HepG2 (cell line): ENCODE results near the gene MRPL34. TPM values are rescaled to one million over a fixed set of nuclear protein-coding genes. Genes with fewer than 3 reads are reported as not detected.
A peak's percentile ranks its signal among the peaks of the same experiment; 100 is the strongest.

ENCODE experiments used
- ATF3 ChIP-seq: sonication (generic); formaldehyde crosslinking; IDR thresholded peaks from 2 replicates; pipeline ENCODE4 v1.4.0; 2020; ENCODE audit warnings: missing genetic modification reagents
- IKZF4 ChIP-seq: sonication (generic); formaldehyde crosslinking; IDR thresholded peaks from 2 replicates; pipeline ENCODE4 v1.5.1; 2020; ENCODE audit warnings: borderline replicate concordance, mild to moderate bottlenecking, low read depth, missing genetic modification reagents; ENCODE audit errors: not compliant biosample characterization
- MBD4 ChIP-seq: IDR thresholded peaks from 2 replicates; pipeline ENCODE4 v1.6.1; 2012; ENCODE audit warnings: low read length, inconsistent platforms, borderline replicate concordance
- MTA3 ChIP-seq: sonication (generic); formaldehyde crosslinking; IDR thresholded peaks from 2 replicates; pipeline ENCODE4 v1.4.0; 2020; ENCODE audit warnings: missing genetic modification reagents
- NFKBIZ ChIP-seq: IDR thresholded peaks from 2 replicates; pipeline ENCODE4 v1.6.1; 2018; ENCODE audit warnings: missing genetic modification reagents, missing compliant biosample characterization
- RARA ChIP-seq: IDR thresholded peaks from 2 replicates; pipeline ENCODE4 v1.6.1; 2016; ENCODE audit warnings: missing genetic modification reagents, missing compliant biosample characterization
- TAF1 ChIP-seq: sonication (generic); formaldehyde crosslinking; IDR thresholded peaks from 2 replicates; pipeline ENCODE4 v1.4.0; 2020; ENCODE audit warnings: missing genetic modification reagents
- U2AF1 ChIP-seq: fragments of 200-400 bp; formaldehyde crosslinking; optimal IDR thresholded peaks from 2 replicates; pipeline ENCODE3; 2017; ENCODE audit warnings: mild to moderate bottlenecking, low read depth, low read length
- UBTF ChIP-seq: sonication (generic); formaldehyde crosslinking; IDR thresholded peaks from 2 replicates; pipeline ENCODE4 v1.4.0; 2020; ENCODE audit warnings: mild to moderate bottlenecking, missing genetic modification reagents
- ZBTB7A ChIP-seq: sonication (generic); formaldehyde crosslinking; IDR thresholded peaks from 2 replicates; pipeline ENCODE4 v1.8.0; 2022; ENCODE audit warnings: mild to moderate bottlenecking, missing genetic modification reagents
- ZBTB7B ChIP-seq: sonication (generic); formaldehyde crosslinking; IDR thresholded peaks from 2 replicates; pipeline ENCODE4 v1.4.0; 2020; ENCODE audit warnings: missing genetic modification reagents
- ZNF260 ChIP-seq: sonication (generic); formaldehyde crosslinking; IDR thresholded peaks from 2 replicates; pipeline ENCODE4 v1.4.0; 2020; ENCODE audit warnings: missing genetic modification reagents, low read depth, mild to moderate bottlenecking, borderline replicate concordance
- ZNF567 ChIP-seq: sonication (generic); formaldehyde crosslinking; IDR thresholded peaks from 2 replicates; pipeline ENCODE4 v1.8.1; 2023; ENCODE audit warnings: mild to moderate bottlenecking, missing genetic modification reagents, borderline replicate concordance
- ZNF605 ChIP-seq: sonication (generic); formaldehyde crosslinking; IDR thresholded peaks from 2 replicates; pipeline ENCODE4 v1.8.0; 2022; ENCODE audit warnings: mild to moderate bottlenecking, missing genetic modification reagents
- ZNF629 ChIP-seq: sonication (generic); formaldehyde crosslinking; conservative IDR thresholded peaks from 2 replicates; pipeline ENCODE4 v1.5.0; 2020; ENCODE audit warnings: missing genetic modification reagents
- ZNF720 ChIP-seq: sonication (generic); formaldehyde crosslinking; IDR thresholded peaks from 2 replicates; pipeline ENCODE4 v1.4.0; 2020; ENCODE audit warnings: missing genetic modification reagents
- ZSCAN5A ChIP-seq: sonication (generic); formaldehyde crosslinking; IDR thresholded peaks from 2 replicates; pipeline ENCODE4 v1.8.0; 2022; ENCODE audit warnings: mild to moderate bottlenecking, missing genetic modification reagents, borderline replicate concordance
- polyA plus RNA-seq, 8 experiments: library from polyadenylated mRNA; depleted of rRNA in 3 of 8; stranded (reverse) in 7 of 8; unstranded in 1 of 8; fragments of >200 nt; fragmentation: Illumina TruSeq in 4 of 8; extraction: Trizol in 4 of 8; gene quantifications; 2 replicates each; pipeline versions ENCODE4 v1.2.1 to v1.2.3, GENCODE V29; 2011 to 2016; ENCODE audit warnings: low read depth in 4 of 8, missing spikeins in 1 of 8, mixed read lengths in 1 of 8; ENCODE audit not compliant: insufficient read depth in 1 of 8
- total RNA-seq, 5 experiments: library from RNA; depleted of rRNA; stranded (reverse); fragments of >200 nt; fragmentation: Illumina TruSeq; extraction: Trizol; gene quantifications; 2 replicates each; pipeline ENCODE4 v1.2.3, GENCODE V29; 2016; ENCODE audit warnings: low read depth in 1 of 5
- TF ChIP-seq, protein P1 (sequence below): sonication (generic); formaldehyde crosslinking; IDR thresholded peaks from 2 replicates; pipeline ENCODE4 v1.4.0; 2020; ENCODE audit warnings: mild to moderate bottlenecking, low read depth, missing genetic modification reagents
- TF ChIP-seq, protein P2 (sequence below): sonication (generic); formaldehyde crosslinking; IDR thresholded peaks from 2 replicates; pipeline ENCODE4 v1.5.0; 2020; ENCODE audit warnings: mild to moderate bottlenecking, missing genetic modification reagents, moderate library complexity
- TF ChIP-seq, protein P3 (sequence below): sonication (generic); formaldehyde crosslinking; IDR thresholded peaks from 2 replicates; pipeline ENCODE4 v1.4.0; 2020; ENCODE audit warnings: mild to moderate bottlenecking, missing genetic modification reagents

Gene MRPL34
- total and polyA plus RNA-seq, 2 of the 13 experiments (the other 11 are each of a cell fraction or from before 2014, with no cell fraction given), result 74.0 to 77.3 TPM

DNA sequence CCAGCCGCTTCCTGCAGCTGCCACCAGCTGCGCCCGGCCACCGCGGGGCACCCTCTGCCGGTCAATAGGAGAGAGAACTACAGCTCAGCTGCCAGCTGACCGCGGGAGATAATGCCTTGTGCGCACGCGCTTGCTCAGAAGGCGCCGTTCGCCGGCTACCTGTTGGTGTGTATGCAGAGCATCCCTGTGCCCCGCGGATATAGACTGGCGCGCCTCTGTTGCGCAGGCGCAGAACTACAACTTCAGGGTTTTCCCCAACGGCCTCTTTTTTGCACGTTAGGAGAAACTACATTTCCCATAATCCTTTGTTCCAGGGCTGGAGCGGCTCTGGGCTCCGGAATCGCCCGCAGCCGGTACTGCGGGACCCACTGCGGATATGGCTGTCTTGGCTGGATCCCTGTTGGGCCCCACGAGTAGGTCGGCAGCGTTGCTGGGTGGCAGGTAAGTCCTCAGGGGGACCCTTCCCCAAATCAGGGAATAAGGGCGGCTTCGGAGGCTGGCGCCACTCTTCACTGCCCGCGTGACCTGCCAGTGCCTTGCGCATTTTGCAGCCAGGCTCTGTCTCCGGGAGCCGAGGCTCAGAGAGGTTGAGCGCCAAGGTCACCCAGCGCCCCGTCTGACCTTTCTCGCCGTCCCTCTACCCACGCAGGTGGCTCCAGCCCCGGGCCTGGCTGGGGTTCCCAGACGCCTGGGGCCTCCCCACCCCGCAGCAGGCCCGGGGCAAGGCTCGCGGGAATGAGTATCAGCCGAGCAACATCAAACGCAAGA, at the start of gene MRPL34 (continued):
- TF ChIP-seq ZSCAN5A (CRISPR knock-in tag) (no peak), ZNF720 (CRISPR knock-in tag) (no peak), ZBTB7A (0 out of 2 replicates have a peak, but pooled peaks have one; percentile 18), MTA3 (CRISPR knock-in tag) (no peak), RARA (CRISPR knock-in tag) (0 out of 2 replicates have a peak, but pooled peaks have one; percentile 23), ZNF567 (CRISPR knock-in tag) (no peak), ZNF605 (CRISPR knock-in tag) (peak; percentile 71), MBD4 (no peak), IKZF4 (CRISPR knock-in tag) (no peak), ZNF629 (no peak), U2AF1 (peak; percentile 47), ATF3 (no peak), NFKBIZ (no peak), ZNF260 (CRISPR knock-in tag) (no peak), UBTF (CRISPR knock-in tag) (peak; percentile 66; the same call in 1 of the 2 replicates), ZBTB7B (CRISPR knock-in tag) (peak; percentile 60; the same call in 1 of the 2 replicates), TAF1 (CRISPR knock-in tag) (peak; percentile 72; the same call in 1 of the 2 replicates)
- TF ChIP-seq, protein P1, sequence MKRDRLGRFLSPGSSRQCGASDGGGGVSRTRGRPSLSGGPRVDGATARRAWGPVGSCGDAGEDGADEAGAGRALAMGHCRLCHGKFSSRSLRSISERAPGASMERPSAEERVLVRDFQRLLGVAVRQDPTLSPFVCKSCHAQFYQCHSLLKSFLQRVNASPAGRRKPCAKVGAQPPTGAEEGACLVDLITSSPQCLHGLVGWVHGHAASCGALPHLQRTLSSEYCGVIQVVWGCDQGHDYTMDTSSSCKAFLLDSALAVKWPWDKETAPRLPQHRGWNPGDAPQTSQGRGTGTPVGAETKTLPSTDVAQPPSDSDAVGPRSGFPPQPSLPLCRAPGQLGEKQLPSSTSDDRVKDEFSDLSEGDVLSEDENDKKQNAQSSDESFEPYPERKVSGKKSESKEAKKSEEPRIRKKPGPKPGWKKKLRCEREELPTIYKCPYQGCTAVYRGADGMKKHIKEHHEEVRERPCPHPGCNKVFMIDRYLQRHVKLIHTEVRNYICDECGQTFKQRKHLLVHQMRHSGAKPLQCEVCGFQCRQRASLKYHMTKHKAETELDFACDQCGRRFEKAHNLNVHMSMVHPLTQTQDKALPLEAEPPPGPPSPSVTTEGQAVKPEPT (CRISPR knock-in tag), result 0 out of 2 replicates have a peak, but pooled peaks have one; percentile 45
- TF ChIP-seq, protein P2, sequence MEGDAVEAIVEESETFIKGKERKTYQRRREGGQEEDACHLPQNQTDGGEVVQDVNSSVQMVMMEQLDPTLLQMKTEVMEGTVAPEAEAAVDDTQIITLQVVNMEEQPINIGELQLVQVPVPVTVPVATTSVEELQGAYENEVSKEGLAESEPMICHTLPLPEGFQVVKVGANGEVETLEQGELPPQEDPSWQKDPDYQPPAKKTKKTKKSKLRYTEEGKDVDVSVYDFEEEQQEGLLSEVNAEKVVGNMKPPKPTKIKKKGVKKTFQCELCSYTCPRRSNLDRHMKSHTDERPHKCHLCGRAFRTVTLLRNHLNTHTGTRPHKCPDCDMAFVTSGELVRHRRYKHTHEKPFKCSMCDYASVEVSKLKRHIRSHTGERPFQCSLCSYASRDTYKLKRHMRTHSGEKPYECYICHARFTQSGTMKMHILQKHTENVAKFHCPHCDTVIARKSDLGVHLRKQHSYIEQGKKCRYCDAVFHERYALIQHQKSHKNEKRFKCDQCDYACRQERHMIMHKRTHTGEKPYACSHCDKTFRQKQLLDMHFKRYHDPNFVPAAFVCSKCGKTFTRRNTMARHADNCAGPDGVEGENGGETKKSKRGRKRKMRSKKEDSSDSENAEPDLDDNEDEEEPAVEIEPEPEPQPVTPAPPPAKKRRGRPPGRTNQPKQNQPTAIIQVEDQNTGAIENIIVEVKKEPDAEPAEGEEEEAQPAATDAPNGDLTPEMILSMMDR, result peak; percentile 96
- TF ChIP-seq, protein P3, sequence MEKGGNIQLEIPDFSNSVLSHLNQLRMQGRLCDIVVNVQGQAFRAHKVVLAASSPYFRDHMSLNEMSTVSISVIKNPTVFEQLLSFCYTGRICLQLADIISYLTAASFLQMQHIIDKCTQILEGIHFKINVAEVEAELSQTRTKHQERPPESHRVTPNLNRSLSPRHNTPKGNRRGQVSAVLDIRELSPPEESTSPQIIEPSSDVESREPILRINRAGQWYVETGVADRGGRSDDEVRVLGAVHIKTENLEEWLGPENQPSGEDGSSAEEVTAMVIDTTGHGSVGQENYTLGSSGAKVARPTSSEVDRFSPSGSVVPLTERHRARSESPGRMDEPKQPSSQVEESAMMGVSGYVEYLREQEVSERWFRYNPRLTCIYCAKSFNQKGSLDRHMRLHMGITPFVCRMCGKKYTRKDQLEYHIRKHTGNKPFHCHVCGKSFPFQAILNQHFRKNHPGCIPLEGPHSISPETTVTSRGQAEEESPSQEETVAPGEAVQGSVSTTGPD (CRISPR knock-in tag), result no peak
